RPMI8226 (cell line): Measurements from ENCODE around the gene NKAIN4.

Experiments
- DNase-seq: peaks from one replicate; pipeline ENCODE4 v3.0.0-alpha.2; 2015

NKAIN4 gene

GRCh38 chr20:63216041-63216848 is 38.0 kb downstream of the NKAIN4 start, which contains the start of gene YTHDF1:
YTHDF1 (minus strand) TSS chr20:63216131; CDS start chr20:63215892, 239 bp downstream.
- peak; percentile 98 for DNase-seq

GRCh38 chr20:63215101-63216040 is 38.9 kb downstream of the NKAIN4 start:
- DNase-seq: peak; percentile 48

DNA sequence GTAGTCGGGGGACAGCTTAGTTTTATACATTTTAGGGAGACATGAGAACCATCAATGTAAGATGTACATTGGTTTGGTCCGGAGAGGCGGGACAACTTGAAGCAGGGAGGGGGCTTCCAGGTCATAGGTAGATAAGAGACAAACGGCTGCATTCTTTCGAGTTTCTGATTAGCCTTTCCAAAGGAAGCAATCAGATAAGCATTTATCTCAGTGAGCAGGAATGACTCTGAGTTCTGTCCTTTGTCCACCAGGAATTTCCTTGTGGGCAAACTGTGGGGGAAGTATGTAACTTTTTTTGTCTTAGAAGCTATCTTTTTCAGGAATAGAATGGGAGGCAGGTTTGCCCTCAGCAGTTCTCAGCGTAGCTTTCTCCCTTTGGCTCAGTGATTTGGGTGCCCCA is 39.7 kb downstream of the NKAIN4 start:
- DNase-seq: no peak

GRCh38 chr20:63212792-63213191 is 41.5 kb downstream of the NKAIN4 start:
- DNase-seq: no peak

GRCh38 chr20:63212393-63212730 is 41.9 kb downstream of the NKAIN4 start:
- DNase-seq: no peak

DNA sequence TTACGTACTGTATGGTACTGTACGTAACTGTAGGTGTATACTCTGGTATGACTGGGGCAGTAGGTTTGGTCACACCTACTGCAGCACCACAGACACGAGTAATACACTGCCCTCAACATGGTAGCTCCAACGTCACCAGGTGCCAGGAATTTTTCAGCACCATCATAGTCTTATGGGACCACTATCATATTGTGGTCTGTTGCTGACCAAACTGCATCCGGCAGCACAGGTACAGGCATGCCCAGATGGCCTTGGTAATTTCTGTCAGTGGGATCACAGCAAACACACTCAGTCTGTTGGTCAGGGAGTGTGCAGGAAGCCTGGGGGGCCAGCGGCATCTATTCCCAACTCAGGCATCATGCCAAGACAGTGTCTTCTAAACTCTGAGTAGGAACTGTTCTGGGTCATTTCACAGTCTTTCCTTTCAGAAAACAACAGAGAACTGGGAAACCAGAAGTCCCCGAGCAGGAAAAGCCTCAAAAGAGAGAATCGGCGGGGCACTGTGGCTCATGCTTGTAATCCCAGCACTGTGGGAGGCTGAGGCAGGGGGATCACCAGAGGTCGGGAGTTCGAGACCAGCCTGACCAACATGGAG is 44.2 kb downstream of the NKAIN4 start:
- no peak for DNase-seq

GRCh38 chr20:63208346-63208909 is 45.8 kb downstream of the NKAIN4 start:
- peak; percentile 42 for DNase-seq

GRCh38 chr20:63206878-63207277 is 47.4 kb downstream of the NKAIN4 start:
- no peak for DNase-seq

DNA sequence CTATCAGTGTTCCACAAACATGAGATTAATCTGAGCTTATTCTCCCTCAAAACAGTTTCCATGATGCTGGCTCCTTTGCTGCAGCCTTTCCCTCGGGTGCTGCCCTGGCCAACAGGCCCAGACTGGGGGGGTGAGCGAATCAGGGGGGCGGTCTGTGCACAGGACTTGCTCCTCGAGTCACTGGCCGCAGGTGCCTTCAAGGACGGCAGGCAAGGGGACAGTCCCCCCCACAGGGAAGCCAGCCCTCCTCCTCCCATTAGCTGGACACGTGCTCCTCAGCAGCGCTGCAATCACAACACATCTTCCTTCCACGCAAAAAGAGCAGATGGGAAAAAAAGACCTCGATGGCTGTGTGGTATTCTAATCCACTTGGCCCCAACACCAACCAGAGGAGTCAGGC is 48.4 kb downstream of the NKAIN4 start:
- DNase-seq: no peak

- DNase-seq: no peak
Measured at GRCh38 chr20:63204362-63204761, 49.9 kb downstream of the NKAIN4 start.

DNA sequence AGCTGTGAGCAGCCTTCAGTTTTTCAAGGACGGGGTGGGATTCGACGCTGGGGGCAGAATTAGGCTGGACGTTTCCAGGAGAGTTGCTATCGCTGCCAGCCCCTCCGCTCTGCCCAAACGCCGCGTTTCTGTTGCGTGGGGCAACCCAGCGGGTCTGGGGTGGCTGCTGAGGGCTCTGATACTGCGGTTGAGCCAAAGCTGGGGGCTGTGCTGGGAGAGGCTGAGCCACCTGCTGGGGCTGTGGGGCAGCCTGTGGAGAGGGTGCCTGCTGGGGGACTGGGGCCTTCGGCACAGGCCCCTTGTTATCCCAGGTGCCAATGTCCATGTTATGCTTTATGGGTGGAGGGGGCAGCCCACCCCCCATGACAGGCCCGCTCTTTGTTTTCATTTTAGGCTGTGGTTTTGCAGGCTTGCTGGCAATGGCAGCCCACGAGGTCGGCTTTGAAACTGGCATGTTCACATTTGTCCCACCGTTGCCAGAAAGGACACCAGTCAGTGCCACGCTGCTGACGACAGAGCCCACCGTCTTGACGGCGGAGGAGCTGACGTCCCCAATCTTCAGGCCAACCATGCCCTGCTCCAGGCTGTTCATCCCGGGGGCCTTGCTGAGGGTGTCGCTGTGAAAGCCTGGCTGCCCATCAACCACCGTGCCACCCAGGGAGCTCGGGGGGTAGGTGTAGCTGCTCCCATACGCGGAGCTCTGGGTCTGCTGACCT is 51.3 kb downstream of the NKAIN4 start:
- DNase-seq: no peak

DNA sequence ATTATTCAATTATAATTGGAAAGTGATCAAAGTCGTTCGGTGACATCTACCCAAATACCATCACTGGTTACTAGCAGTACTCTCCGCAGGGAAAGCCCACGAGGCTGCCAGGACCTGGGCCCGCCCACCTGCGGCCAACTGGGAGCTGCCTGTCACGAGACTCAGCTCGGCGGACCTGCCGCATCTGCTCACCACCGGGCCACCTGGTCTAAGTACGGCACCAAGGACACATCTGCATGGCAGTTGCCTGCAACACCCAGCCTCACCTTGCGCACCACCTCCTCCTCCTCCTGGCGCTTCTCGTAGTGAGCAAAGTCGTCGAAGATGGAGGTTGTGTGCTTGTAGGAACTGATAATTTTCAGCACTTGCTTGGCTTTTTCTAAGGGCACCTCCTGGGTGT is 52.2 kb downstream of the NKAIN4 start:
- no peak for DNase-seq

DNA sequence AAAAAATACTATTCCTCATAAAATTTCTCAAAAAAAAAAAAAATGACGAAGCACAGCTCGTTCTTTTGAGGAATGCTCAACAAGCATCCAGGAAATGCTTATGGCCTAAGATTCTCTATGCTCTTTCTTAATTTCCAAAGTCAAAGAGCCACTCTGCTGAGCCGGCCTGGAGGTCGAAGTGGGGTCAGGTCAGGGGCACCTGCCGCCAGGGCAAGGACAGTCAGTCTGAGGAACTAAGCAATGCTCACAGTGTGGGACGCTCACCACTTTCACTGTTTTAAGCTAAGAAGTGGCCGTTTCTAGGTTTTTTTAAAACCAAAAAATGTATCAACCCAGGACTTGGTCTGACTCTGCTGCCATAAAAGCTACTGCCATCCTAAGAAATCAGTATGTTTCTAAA is 55.7 kb downstream of the NKAIN4 start:
- no peak for DNase-seq

DNA sequence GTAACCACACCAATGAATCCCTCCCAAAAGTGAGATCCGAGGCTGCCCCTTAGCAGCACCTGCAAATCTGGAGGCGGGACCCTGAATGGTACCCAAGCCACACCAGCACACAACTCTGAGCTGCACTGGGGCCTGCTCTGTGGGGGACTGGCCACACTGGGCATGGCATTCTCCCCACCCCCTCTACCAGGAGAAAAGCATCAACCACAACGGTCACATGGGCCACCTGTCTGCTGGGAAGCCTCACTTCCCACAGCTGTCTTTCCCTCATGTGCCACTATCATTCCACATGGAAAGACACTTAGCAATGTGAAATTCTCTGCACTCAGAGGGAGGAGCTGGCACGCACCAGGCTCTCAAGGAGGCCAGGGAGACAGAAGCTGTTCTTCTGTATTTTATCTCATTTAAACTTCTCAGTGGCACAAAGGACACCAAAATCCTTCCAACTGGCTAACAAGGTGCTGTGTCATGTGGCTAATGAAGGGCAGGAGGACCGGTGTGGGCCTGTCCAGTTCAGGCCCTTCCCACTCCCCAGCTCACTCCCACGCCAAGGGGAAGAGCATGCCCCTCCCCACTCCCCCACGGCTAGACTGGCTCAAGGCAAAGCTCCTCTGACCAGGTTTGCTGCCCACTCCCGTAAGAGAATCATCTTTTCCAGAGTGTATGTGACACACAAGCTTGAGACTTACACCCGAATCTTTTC is 57.3 kb downstream of the NKAIN4 start:
- DNase-seq: no peak

- DNase-seq: no peak
Measured at GRCh38 chr20:63194797-63195173, 59.5 kb downstream of the NKAIN4 start.

DNA sequence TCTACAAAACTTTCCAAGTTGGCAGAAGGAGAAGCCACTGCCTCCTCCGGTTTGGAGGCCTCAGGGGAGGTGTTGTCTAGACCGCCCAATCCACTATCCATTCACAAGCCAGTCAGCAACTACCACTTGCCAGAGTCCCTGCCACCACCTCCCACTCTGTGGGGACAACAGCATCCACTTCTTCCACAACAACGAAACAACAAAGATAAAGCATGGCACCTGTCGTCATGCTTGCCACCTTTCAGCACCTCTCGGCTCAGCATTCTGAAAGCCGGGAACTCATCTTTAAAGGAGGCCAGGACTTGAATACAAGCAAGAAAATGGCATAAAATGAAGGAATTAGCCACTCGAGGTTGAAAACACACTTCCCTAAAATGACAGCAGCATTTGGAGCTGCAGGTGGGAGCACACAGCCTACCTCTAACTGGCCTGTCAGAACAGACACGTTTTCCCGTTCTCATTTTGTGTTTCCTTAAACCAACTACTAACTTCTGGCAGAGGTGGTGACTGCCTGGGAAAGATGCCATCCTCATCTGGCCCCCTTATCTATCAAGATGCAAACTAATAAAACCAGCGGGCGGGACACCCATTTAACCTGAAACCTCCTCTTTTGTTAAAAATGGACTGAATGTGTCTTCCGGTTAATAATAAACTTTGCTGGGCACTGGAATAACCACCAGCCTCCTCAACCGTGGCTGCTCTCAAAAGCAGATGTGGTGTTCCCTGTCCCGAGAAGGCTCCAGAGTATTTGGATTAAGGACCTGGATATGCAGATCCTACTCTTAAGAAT is 60.1 kb downstream of the NKAIN4 start:
- no peak for DNase-seq

GRCh38 chr20:63192721-63193120 is 61.5 kb downstream of the NKAIN4 start:
- DNase-seq: no peak

DNA sequence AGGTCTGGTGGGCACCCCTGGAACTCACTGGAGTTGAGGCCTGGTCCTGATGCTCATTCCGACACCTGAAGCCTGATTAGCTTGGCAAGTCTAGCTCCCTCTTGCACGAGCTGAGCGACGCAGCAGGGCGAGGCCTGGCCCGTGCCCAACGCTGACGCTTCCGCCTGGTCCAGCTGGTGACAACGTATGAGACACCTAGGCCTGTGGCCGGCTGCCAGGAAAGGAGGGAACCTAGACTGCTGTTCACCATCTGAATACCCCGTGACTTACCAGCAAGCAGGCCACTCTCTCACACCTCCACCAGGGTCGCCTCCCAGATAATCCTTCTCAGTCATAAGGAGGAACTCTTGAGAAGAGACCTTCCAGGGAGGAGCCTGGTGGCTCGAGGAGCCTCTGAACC is 62.9 kb downstream of the NKAIN4 start:
- peak; percentile 25 for DNase-seq

- DNase-seq: no peak
Measured at GRCh38 chr20:63190828-63191227, 63.4 kb downstream of the NKAIN4 start.
